Colonic mucosa (tissue), 4 donors: ENCODE data around the gene MYOM3. TPM values are rescaled to one million over a fixed set of nuclear protein-coding genes. Genes with fewer than 3 reads are reported as not detected.

Experiments used
- DNase-seq: peaks from one replicate; pipeline ENCODE4 v3.0.0-alpha.2; 2020
- H3K27ac ChIP-seq: fragments of 200-600 bp; one replicate; pipeline ENCODE4 v1.8.0; 2021
- H3K27me3 ChIP-seq: fragments of 200-600 bp; one replicate; pipeline ENCODE4 v1.8.0; 2021
- H3K36me3 ChIP-seq: fragments of 200-600 bp; one replicate; pipeline ENCODE4 v1.8.0; 2021
- H3K4me1 ChIP-seq: fragments of 200-600 bp; one replicate; pipeline ENCODE4 v1.8.0; 2021; ENCODE audit warnings: mild to moderate bottlenecking
- H3K4me3 ChIP-seq: fragments of 200-600 bp; one replicate; pipeline ENCODE4 v1.8.0; 2021
- H3K9ac ChIP-seq, 2 donors: one replicate each; pipeline ENCODE4 v1.7.0; 2013; ENCODE audit warnings: control low read depth in 2 of 2, low read depth in 2 of 2, low read length in 2 of 2
- H3K9me3 ChIP-seq: fragments of 200-600 bp; one replicate; pipeline ENCODE4 v1.8.0; 2021
- CTCF ChIP-seq: fragments of 200-600 bp; IDR thresholded peaks from one replicate; pipeline ENCODE4 v1.8.0; 2022; ENCODE audit warnings: antibody characterized with exemption, mild to moderate bottlenecking
- intact Hi-C: fragments of 100-400 bp; cut with DNase I; formaldehyde crosslinking; loops from one replicate; pipeline ENCODE4 v1.14.1; 2022
- total RNA-seq, 2 donors: library from RNA; stranded (reverse); fragmentation: NEBNext Ultra II Directional in 1 of 2; extraction: Animal tissue kit (Norgen Biotek cat#: 25700) in 1 of 2; gene quantifications; one replicate each; pipeline ENCODE4 v1.2.1, GENCODE V29; 2021
- donor health status: healthy.
- donor health status: DM: no; HTN: no; CAD: no.
- donor health status: DM: no; HTN: no; CAD: no.

The MYOM3 gene
- total RNA-seq, 2 donors from 2014 or later, result 1.8 to 3.3 TPM

- H3K4me3 ChIP-seq, result no peak overlapping the region
- H3K9me3 ChIP-seq, result no peaks in the 10 kb centered on the region
- DNase-seq, result no peak
- TF ChIP-seq CTCF, result no peak
- no peak overlapping the region for H3K9ac ChIP-seq
- intact Hi-C loops, result no loop called here
- no peaks in the 10 kb centered on the region for H3K4me1 ChIP-seq
- H3K36me3 ChIP-seq, result no peaks in the 10 kb centered on the region
- H3K27me3 ChIP-seq, result no peaks in the 10 kb centered on the region
- no peak overlapping the region for H3K27ac ChIP-seq
These were observed 13.8 kb downstream of the MYOM3 start for GRCh38 chr1:24098102-24098501.

- intact Hi-C loops, result no loop called here
- H3K27ac ChIP-seq, result no peak overlapping the region
- no peaks in the 10 kb centered on the region for H3K4me1 ChIP-seq
- H3K9ac ChIP-seq, result no peak overlapping the region
- no peak overlapping the region for H3K4me3 ChIP-seq
- no peak for TF ChIP-seq CTCF
- H3K9me3 ChIP-seq, result no peaks in the 10 kb centered on the region
- H3K27me3 ChIP-seq, result no peaks in the 10 kb centered on the region
- no peak for DNase-seq
- no peaks in the 10 kb centered on the region for H3K36me3 ChIP-seq
These were observed 14.3 kb downstream of the MYOM3 start for GRCh38 chr1:24097663-24098062.

GRCh38 chr1:24096739-24097103 lies 15.2 kb downstream of the MYOM3 start:
- intact Hi-C loops, result no loop called here
- no peaks in the 10 kb centered on the region for H3K36me3 ChIP-seq

GRCh38 chr1:24096009-24096738 lies 15.8 kb downstream of the MYOM3 start:
- Histone ChIP-seq H3K9ac (no peak overlapping the region), H3K27me3 (no peaks in the 10 kb centered on the region), H3K27ac (no peak overlapping the region), H3K9me3 (no peaks in the 10 kb centered on the region), H3K36me3 (no peaks in the 10 kb centered on the region), H3K4me3 (no peak overlapping the region), H3K4me1 (no peaks in the 10 kb centered on the region)
- no peak for TF ChIP-seq CTCF
- DNase-seq, result no peak
- intact Hi-C loops, result no loop called here

More at GRCh38 chr1:24096739-24097103, 15.2 kb downstream of the MYOM3 start:
- Histone ChIP-seq H3K27me3 (no peaks in the 10 kb centered on the region), H3K4me1 (no peaks in the 10 kb centered on the region), H3K27ac (no peak overlapping the region), H3K4me3 (no peak overlapping the region), H3K9me3 (no peaks in the 10 kb centered on the region), H3K9ac (no peak overlapping the region)
- TF ChIP-seq CTCF, result no peak
- DNase-seq, result no peak

- Histone ChIP-seq H3K27me3 (no peaks in the 10 kb centered on the region), H3K27ac (no peak overlapping the region), H3K9ac (no peak overlapping the region), H3K4me1 (no peaks in the 10 kb centered on the region), H3K4me3 (no peak overlapping the region), H3K36me3 (no peaks in the 10 kb centered on the region), H3K9me3 (no peaks in the 10 kb centered on the region)
- intact Hi-C loops, result no loop called here
- no peak for DNase-seq
- TF ChIP-seq CTCF, result no peak
These were observed 16.6 kb downstream of the MYOM3 start for GRCh38 chr1:24095140-24095859.
